ENCODE measurements around the gene PTPRK. TPM values are rescaled to one million over a fixed set of nuclear protein-coding genes. Genes with fewer than 3 reads are reported as not detected.
"Not testable (repeated sequence)": the region's sequence is repeated elsewhere in the genome, so short reads cannot be mapped to it uniquely, and the experiment has no call there.

The PTPRK gene
- total RNA-seq, 1 donor from 2014 or later: 15.6 TPM

GRCh38 chr6:128439627-128440026, 80.8 kb downstream of the PTPRK start:
- DNase-seq (ENCODE audit: low spot score): no peak

GRCh38 chr6:128438393-128438792, 82.0 kb downstream of the PTPRK start:
- no peak for DNase-seq (ENCODE audit: low spot score)

GRCh38 chr6:128437685-128438084, 82.7 kb downstream of the PTPRK start:
- no peak for DNase-seq (ENCODE audit: low spot score)

- not testable (repeated sequence) for DNase-seq (ENCODE audit: low spot score)
These were observed 85.6 kb downstream of the PTPRK start for GRCh38 chr6:128434752-128435151.

GRCh38 chr6:128432394-128432793, 88.0 kb downstream of the PTPRK start:
- peak; percentile 12 for DNase-seq (ENCODE audit: low spot score)

GRCh38 chr6:128427139-128427538, 93.3 kb downstream of the PTPRK start:
- DNase-seq (ENCODE audit: low spot score): no peak

- DNase-seq (ENCODE audit: low spot score): peak; percentile 32
These were observed 94.5 kb downstream of the PTPRK start for GRCh38 chr6:128425856-128426255.

- DNase-seq (ENCODE audit: low spot score): no peak
These were observed 97.5 kb downstream of the PTPRK start for GRCh38 chr6:128422871-128423270.

GRCh38 chr6:128422200-128422599, 98.2 kb downstream of the PTPRK start:
- DNase-seq (ENCODE audit: low spot score): no peak

- no peak for DNase-seq (ENCODE audit: low spot score)
These were observed 98.6 kb downstream of the PTPRK start for GRCh38 chr6:128421788-128422187.

- no peak for DNase-seq (ENCODE audit: low spot score)
These were observed 102.7 kb downstream of the PTPRK start for GRCh38 chr6:128417698-128418097.

GRCh38 chr6:128415387-128415786, 105.0 kb downstream of the PTPRK start:
- DNase-seq (ENCODE audit: low spot score): no peak

GRCh38 chr6:128414943-128415342, 105.5 kb downstream of the PTPRK start:
- DNase-seq (ENCODE audit: low spot score): no peak

GRCh38 chr6:128413291-128413690, 107.1 kb downstream of the PTPRK start:
- no peak for DNase-seq (ENCODE audit: low spot score)

GRCh38 chr6:128412680-128413079, 107.7 kb downstream of the PTPRK start:
- no peak for DNase-seq (ENCODE audit: low spot score)

GRCh38 chr6:128410584-128410983, 109.8 kb downstream of the PTPRK start:
- DNase-seq (ENCODE audit: low spot score): no peak

GRCh38 chr6:128409003-128409402, 111.4 kb downstream of the PTPRK start:
- no peak for DNase-seq (ENCODE audit: low spot score)

- no peak for DNase-seq (ENCODE audit: low spot score)
These were observed 113.9 kb downstream of the PTPRK start for GRCh38 chr6:128406453-128406852.

- DNase-seq (ENCODE audit: low spot score): peak; percentile 26
These were observed 116.6 kb downstream of the PTPRK start for GRCh38 chr6:128403618-128404444.

- no peak for DNase-seq (ENCODE audit: low spot score)
These were observed 119.5 kb downstream of the PTPRK start for GRCh38 chr6:128400875-128401274.

GRCh38 chr6:128397996-128398395, 122.4 kb downstream of the PTPRK start:
- no peak for DNase-seq (ENCODE audit: low spot score)

GRCh38 chr6:128395596-128395995, 124.8 kb downstream of the PTPRK start:
- no peak for DNase-seq (ENCODE audit: low spot score)

GRCh38 chr6:128395188-128395587, 125.2 kb downstream of the PTPRK start:
- no peak for DNase-seq (ENCODE audit: low spot score)

- DNase-seq (ENCODE audit: low spot score): peak; percentile 85
These were observed 126.2 kb downstream of the PTPRK start for GRCh38 chr6:128394167-128394566.

Measured in umbilical cord (tissue), 2 donors.